ENCODE data around the gene NECAB2.

Gene NECAB2

DNA sequence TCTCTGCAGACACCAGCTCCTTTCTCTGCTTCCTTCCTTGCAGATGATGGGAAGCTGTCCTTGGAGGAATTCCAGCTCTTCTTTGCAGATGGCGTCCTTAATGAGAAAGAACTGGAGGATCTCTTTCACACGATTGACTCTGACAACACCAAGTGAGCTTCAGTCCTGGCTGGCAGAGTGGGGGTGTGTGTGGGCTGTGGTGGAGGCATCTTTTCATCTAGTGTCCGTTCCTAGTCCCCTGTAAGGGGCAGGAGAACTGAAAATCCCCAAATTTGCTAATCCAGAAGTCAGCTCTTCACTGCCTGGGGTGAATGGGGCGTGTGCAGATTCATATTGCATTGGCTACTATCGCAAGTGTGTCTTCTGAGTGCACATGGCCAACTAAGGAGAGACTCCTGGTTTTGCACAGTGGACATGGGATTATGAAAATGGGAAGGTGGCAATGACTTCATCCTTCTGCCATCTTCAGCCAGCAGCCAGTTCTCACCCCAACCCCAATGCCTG lies 10.4 kb downstream of the NECAB2 start:
- ATAC-seq (no peak), DNase-seq (no peak)
- H3K4me3 Mint-ChIP-seq: no peak overlapping the region
- no peaks in the 10 kb centered on the region for H3K4me1 Mint-ChIP-seq
- H3K27me3 Mint-ChIP-seq: peaks cover 20% of the 10 kb centered on the region
- no peak overlapping the region for H3K27ac Mint-ChIP-seq
- peaks cover 4 to 18% of the 10 kb centered on the region in 2 donors for H3K9me3 Mint-ChIP-seq

DNA sequence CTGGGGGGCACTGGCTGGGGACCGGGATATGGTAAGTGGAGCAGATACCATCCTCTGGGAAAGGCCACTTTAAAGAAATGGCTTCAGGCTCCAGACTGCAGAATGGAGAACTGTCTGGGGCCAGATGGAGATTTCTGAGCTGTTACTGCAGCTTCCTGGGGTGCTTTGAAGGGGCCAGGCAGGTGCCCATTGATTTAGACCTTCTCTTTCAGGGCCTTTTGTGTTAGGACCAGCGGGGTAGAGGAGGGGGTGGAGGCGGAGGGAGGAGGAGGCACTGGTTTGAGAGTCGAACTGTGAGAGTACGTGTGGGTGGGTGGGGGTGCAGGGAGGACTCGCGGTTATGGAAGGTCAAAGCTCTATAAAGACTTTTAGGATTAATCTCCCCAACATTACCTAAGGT lies 11.4 kb downstream of the NECAB2 start:
- ATAC-seq (no peak), DNase-seq (no peak)
- H3K9me3 Mint-ChIP-seq: peaks cover 4 to 18% of the 10 kb centered on the region in 2 donors
- no peaks in the 10 kb centered on the region for H3K4me1 Mint-ChIP-seq
- H3K4me3 Mint-ChIP-seq: no peak overlapping the region
- H3K27ac Mint-ChIP-seq: no peak overlapping the region
- peaks cover 16% of the 10 kb centered on the region for H3K27me3 Mint-ChIP-seq

DNA sequence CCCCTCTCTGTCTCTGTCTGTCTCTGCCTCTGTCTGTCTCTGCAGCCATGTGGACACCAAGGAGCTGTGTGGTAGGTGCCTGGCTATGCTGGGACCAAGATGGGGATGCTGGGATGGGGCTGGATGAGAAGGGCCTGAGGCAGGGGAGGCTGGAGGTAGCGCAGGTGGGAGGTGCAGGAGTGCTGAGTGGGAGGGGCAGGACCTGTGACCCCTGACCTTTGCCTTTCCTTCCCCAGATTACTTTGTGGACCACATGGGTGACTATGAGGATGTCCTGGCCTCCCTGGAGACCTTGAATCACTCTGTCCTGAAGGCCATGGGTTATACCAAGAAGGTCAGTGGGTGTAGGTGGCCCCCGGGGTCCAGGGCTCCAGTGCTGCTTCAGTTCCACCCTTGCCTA lies 12.8 kb downstream of the NECAB2 start:
- Mint-ChIP-seq H3K27me3 (peaks cover 6% of the 10 kb centered on the region), H3K4me1 (no peaks in the 10 kb centered on the region), H3K27ac (peak overlapping the region in 1 of 2 donors; percentile 84), H3K4me3 (no peak overlapping the region), H3K9me3 (peaks cover 4 to 18% of the 10 kb centered on the region in 2 donors)
- DNase-seq (no peak), ATAC-seq (no peak)

GRCh38 chr16:83981799-83982198 lies 13.8 kb downstream of the NECAB2 start:
- Mint-ChIP-seq H3K9me3 (peaks cover 4 to 18% of the 10 kb centered on the region in 2 donors), H3K4me3 (no peak overlapping the region), H3K27me3 (peaks cover 6% of the 10 kb centered on the region), H3K27ac (no peak overlapping the region), H3K4me1 (no peaks in the 10 kb centered on the region)
- no peak for DNase-seq
- no peak for ATAC-seq

- ATAC-seq (no peak), DNase-seq (no peak)
- H3K4me3 Mint-ChIP-seq: no peak overlapping the region
- peaks cover 14% of the 10 kb centered on the region for H3K27me3 Mint-ChIP-seq
- peaks cover 4 to 9% of the 10 kb centered on the region in 2 donors for H3K9me3 Mint-ChIP-seq
- no peak overlapping the region for H3K27ac Mint-ChIP-seq
- no peaks in the 10 kb centered on the region for H3K4me1 Mint-ChIP-seq
These were observed 15.4 kb downstream of the NECAB2 start for GRCh38 chr16:83983491-83983890.

- Mint-ChIP-seq H3K4me3 (no peak overlapping the region), H3K27me3 (peaks cover 58% of the 10 kb centered on the region), H3K27ac (no peak overlapping the region), H3K4me1 (no peaks in the 10 kb centered on the region), H3K9me3 (peaks cover 5 to 7% of the 10 kb centered on the region in 2 donors)
- no peak for DNase-seq
- ATAC-seq: no peak
These were observed 21.3 kb downstream of the NECAB2 start for GRCh38 chr16:83989300-83989699.

DNA sequence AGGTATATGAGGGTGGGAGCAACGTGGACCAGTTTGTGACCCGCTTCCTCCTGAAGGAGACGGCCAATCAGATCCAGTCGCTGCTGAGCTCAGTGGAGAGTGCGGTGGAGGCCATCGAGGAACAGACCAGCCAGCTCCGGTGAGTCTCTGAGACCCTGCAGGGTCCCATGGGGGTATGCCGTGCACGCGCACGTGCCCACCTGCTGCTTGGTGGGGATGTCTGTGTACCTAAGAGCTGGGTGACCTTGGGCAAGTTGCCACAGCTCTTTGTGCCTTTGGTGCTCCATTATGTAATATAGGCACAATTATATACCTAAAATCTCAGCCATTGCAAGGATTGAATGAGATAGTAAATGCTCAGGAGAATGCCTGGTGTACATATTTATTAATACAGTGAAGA lies 22.4 kb downstream of the NECAB2 start:
- H3K27me3 Mint-ChIP-seq: peaks cover 70% of the 10 kb centered on the region
- no peak for ATAC-seq
- H3K27ac Mint-ChIP-seq: no peak overlapping the region
- no peak overlapping the region for H3K4me3 Mint-ChIP-seq
- H3K9me3 Mint-ChIP-seq: peaks cover 5 to 7% of the 10 kb centered on the region in 2 donors
- DNase-seq: no peak
- H3K4me1 Mint-ChIP-seq: peaks cover 2% of the 10 kb centered on the region

DNA sequence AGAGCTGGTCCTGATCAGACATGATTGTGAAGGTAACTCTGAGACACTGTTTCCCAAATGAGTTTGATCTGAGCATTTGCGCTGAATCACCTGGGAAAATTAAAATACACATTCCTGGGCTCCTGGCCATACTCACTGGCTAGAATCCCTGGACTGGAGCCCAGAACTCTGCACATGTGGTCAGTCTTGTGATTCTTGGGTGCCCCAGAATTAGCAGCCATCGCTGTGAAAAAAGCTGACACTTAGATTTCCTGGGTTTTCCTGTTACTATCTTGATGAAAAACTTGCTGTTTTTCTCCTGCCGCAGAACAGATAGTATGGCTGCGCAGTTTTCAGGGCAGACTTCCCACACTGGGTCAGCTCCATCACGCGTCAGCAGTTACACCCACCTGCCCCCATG lies 24.6 kb downstream of the NECAB2 start:
- H3K4me1 Mint-ChIP-seq: peaks cover 10% of the 10 kb centered on the region
- no peak overlapping the region for H3K27ac Mint-ChIP-seq
- no peak for DNase-seq
- peaks cover 5 to 7% of the 10 kb centered on the region in 2 donors for H3K9me3 Mint-ChIP-seq
- no peak overlapping the region for H3K4me3 Mint-ChIP-seq
- H3K27me3 Mint-ChIP-seq: peaks cover 88% of the 10 kb centered on the region
- no peak for ATAC-seq

DNA sequence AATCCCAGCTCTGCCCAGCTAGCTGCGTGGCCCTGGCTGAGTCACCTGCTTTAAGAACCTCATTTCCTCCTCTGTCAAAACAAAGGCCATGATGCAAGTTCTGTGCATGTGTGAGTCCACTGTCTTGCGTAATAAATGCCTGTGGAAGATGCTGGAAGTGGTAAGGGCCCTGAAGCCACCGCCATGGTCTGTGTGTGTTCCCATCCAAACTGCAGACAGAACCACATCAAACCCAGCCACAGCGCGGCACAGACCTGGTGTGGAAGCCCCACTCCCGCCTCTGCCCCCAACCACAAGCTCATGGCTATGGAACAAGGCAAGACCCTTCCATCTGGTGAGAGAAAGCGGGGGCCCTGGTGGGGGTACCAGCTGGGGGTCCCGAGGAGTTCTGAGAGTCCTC lies 26.0 kb downstream of the NECAB2 start:
- H3K4me1 Mint-ChIP-seq: peaks cover 10% of the 10 kb centered on the region
- peak; percentile 73 for ATAC-seq
- H3K9me3 Mint-ChIP-seq: peaks cover 5 to 7% of the 10 kb centered on the region in 2 donors
- H3K27ac Mint-ChIP-seq: peak overlapping the region in 1 of 2 donors; percentile 19
- H3K27me3 Mint-ChIP-seq: peaks cover 89% of the 10 kb centered on the region
- H3K4me3 Mint-ChIP-seq: no peak overlapping the region
- peak in 1 of 2 donors; percentile 17 for DNase-seq

DNA sequence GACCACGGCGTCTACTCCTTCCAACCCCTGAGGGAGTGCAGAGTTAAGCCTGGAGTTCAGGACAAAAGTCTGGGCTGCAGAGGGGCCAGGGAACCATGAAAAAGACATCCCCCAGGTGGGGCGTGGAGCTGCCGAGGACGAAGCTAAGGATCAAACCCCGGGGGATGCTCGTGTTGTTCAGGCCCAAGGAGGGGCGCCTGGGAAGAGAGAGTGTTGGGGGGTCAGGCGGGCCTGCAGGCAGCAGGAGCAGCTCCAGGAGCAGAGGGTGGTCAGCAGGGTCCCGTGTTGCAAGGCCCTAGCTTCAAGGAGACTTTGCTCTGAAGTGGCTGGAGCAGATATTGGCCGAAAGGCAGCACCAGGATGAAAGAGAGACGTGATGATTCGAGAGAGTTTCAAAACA lies 26.7 kb downstream of the NECAB2 start:
- no peak overlapping the region for H3K27ac Mint-ChIP-seq
- DNase-seq: no peak
- H3K4me1 Mint-ChIP-seq: peaks cover 10% of the 10 kb centered on the region
- ATAC-seq: no peak
- no peak overlapping the region for H3K4me3 Mint-ChIP-seq
- H3K9me3 Mint-ChIP-seq: peaks cover 5 to 7% of the 10 kb centered on the region in 2 donors
- peaks cover 86% of the 10 kb centered on the region for H3K27me3 Mint-ChIP-seq

GRCh38 chr16:83995754-83996153 lies 27.7 kb downstream of the NECAB2 start:
- DNase-seq (no peak), ATAC-seq (peak; percentile 41)
- H3K4me3 Mint-ChIP-seq: peak overlapping the region in 1 of 2 donors; percentile 27
- H3K4me1 Mint-ChIP-seq: peaks cover 10% of the 10 kb centered on the region
- peak overlapping the region in 1 of 2 donors; percentile 49 for H3K27ac Mint-ChIP-seq
- H3K27me3 Mint-ChIP-seq: peaks cover 81% of the 10 kb centered on the region
- H3K9me3 Mint-ChIP-seq: peaks cover 5 to 7% of the 10 kb centered on the region in 2 donors

- H3K27me3 Mint-ChIP-seq: peaks cover 82% of the 10 kb centered on the region
- peaks cover 10% of the 10 kb centered on the region for H3K4me1 Mint-ChIP-seq
- peaks cover 5 to 6% of the 10 kb centered on the region in 2 donors for H3K9me3 Mint-ChIP-seq
- no peak overlapping the region for H3K4me3 Mint-ChIP-seq
- DNase-seq (no peak), ATAC-seq (no peak)
- no peak overlapping the region for H3K27ac Mint-ChIP-seq
These were observed 28.6 kb downstream of the NECAB2 start for GRCh38 chr16:83996481-83997252.

DNA sequence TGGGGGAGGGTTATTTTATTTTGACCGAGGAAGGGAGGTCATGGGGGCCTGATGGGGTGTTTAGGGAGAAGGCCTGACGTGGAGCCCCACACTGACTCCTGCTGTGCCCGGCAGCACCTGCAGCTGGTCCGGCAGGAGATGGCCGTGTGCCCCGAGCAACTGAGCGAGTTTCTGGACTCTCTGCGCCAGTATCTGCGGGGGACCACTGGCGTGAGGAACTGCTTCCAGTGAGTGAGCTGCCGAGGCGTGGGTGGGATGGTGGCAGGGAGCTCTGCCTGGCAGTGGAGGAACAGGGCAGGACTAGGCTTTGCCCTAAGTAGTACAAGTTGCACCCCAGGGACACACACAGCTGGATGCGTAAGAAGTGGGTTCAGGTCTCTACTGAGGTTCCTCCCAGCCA lies 30.0 kb downstream of the NECAB2 start:
- peaks cover 80% of the 10 kb centered on the region for H3K27me3 Mint-ChIP-seq

GRCh38 chr16:84000989-84001642 lies 33.1 kb downstream of the NECAB2 start:
- ATAC-seq: no peak
- H3K27ac Mint-ChIP-seq: peak overlapping the region in 1 of 2 donors; percentile 19
- peaks cover 62% of the 10 kb centered on the region for H3K27me3 Mint-ChIP-seq
- no peaks in the 10 kb centered on the region for H3K9me3 Mint-ChIP-seq
- no peak for DNase-seq
- peaks cover 2% of the 10 kb centered on the region for H3K4me1 Mint-ChIP-seq
- H3K4me3 Mint-ChIP-seq: no peak overlapping the region

More for the DNA sequence above, 30.0 kb downstream of the NECAB2 start:
- Mint-ChIP-seq H3K27ac (no peak overlapping the region), H3K4me3 (no peak overlapping the region), H3K9me3 (no peaks in the 10 kb centered on the region), H3K4me1 (peaks cover 10% of the 10 kb centered on the region)
- DNase-seq: no peak
- ATAC-seq: no peak

DNA sequence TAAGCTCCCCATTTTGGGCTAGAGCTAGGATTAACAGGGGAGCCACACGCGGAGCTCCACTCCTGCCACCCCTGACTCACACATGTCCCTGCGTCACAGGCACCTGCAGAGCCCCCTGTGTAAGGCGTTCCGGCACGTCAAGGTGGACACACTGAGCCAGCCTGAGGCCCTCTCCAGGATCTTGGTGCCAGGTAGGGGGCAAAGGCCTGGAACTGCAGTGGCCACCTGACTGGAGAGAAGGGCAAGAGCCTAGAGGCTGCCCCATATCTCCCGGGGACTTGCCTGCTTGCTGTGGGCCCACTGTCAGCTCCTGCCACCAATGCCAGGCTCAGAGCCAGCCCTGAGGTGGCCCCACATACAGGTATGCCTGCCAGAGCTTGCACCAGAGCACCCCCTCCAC lies 33.7 kb downstream of the NECAB2 start:
- Mint-ChIP-seq H3K4me1 (no peaks in the 10 kb centered on the region), H3K4me3 (no peak overlapping the region), H3K27me3 (peaks cover 56% of the 10 kb centered on the region), H3K9me3 (no peaks in the 10 kb centered on the region), H3K27ac (no peak overlapping the region)
- DNase-seq (no peak), ATAC-seq (no peak)

DNA sequence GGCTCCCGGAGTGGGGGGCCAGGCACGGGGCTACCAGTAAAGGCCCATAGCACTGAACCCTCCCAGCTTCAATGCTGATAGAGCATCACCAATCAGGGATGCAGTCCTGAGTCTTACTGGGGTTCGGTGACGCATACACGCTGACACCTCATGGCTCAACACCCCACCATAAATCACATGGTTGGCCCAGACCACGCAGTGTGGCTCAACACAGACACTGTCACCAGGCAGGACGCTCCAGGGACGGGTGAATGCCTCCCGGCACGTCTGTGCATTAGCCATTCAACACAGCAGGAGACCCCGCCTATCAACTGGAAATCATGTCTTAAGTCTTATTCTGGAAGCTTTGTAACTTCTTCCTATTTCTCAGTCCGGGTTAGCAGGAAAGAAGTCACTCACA lies 35.0 kb downstream of the NECAB2 start:
- Mint-ChIP-seq H3K4me3 (no peak overlapping the region), H3K4me1 (no peaks in the 10 kb centered on the region), H3K9me3 (no peaks in the 10 kb centered on the region), H3K27me3 (peaks cover 47% of the 10 kb centered on the region), H3K27ac (no peak overlapping the region)
- no peak for DNase-seq
- no peak for ATAC-seq

All from stimulated activated naive CD8-positive, alpha-beta T cell treated with anti-CD3 and anti-CD28 coated beads, Interleukin-15, amount 100 ng/mL, for 72 hours (primary cell).